ENCODE data around the gene ZNF76.

The ZNF76 gene

GRCh38 chr6:35259194-35259947, at the start of gene ZNF76:
Gene ZNF76 (plus strand): TSS chr6:35259735. CDS start chr6:35281152, 21,417 bp downstream.
- DNase-seq, result peak; percentile 92 to 97

GRCh38 chr6:35213298-35213791, 46.2 kb upstream of the ZNF76 start:
- DNase-seq, result no peak

DNA sequence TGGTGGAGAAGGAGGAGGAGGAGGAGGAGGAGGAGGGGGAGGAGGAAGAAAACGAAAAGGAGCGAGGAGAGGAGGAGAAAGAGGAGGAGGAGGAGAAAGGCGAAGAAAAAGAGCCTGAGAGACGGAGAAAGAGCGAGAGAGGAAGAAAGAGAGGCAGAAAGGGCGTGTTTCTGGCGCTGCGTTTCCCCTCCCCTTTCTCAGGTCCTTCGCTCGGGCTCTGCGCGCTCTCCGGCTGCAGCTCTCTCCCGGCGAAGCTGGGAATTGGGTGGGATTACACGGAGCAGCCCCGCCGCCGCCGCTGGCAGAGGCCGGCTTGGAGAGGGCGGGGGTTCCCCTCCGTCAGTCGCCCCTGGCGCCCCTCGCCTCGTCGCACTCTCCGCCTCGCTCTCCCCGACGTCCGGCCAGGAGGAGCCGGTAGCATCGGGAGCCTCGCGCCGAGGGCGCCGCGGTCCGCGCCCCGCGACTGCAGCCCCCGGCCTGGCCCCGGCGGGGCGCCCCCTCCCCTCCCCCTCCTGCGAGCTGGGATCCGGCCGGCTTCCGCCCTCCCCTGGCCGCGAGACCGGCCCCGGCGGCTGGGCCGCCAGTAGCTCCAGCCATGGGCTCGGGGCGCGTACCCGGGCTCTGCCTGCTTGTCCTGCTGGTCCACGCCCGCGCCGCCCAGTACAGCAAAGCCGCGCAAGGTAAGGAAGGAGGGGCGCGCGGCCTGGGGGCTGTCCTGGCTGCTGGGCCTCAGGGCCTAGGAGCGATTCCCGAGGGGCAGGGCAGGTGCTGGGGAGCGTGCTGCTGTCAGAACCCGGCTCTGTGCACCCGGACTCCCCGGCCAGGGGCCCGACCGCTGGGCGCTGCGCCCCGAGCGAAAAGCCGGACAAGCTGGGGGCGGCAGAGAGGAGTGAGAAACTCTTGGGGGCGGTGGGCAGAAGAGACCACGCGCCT, 45.4 kb upstream of the ZNF76 start, which contains the start of gene SCUBE3:
Gene SCUBE3 (plus strand): TSS at position 133 of the 933 bp plus-strand sequence. CDS start 463 bp downstream, at position 596.
- peak in 1 of 2 experiments; percentile 2 for DNase-seq

DNA sequence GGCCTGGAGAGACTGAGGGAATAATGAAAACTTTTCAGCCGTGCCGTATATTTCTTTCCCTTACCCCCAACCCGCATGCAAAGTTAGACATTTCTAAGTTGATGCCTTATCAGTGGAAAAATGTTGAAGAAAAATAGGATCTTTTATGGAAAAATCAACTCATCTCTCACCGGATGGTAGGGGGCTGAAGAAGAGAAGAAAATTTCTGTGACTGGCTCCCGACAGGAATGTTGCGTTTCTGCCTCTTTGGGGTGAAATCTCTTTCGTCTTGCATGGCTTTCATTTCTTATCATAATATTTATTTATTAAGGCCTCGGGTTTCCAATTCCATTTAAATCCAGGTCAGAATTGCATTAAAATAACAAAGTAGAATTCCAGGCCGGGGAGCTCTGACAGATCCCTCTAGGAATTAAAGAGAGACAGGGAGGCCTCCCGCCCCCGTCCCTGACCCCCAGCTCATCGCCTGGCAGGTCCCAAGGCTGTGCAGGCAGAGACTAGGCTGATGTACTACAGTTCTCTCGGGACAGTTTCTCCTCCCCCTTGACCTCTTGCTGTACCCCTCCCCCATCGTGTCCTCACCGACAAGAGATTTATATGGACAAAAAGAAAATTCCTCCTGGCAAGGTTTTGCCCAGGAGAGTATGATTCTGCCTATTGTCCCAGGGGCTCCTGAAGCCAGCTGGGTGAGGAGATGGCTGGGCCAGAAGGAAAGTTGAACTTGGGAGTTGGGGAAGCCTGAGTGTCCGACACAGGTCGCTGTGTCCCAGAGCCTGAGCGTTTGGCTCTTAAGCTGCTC, 44.5 kb upstream of the ZNF76 start:
- DNase-seq, result no peak

DNA sequence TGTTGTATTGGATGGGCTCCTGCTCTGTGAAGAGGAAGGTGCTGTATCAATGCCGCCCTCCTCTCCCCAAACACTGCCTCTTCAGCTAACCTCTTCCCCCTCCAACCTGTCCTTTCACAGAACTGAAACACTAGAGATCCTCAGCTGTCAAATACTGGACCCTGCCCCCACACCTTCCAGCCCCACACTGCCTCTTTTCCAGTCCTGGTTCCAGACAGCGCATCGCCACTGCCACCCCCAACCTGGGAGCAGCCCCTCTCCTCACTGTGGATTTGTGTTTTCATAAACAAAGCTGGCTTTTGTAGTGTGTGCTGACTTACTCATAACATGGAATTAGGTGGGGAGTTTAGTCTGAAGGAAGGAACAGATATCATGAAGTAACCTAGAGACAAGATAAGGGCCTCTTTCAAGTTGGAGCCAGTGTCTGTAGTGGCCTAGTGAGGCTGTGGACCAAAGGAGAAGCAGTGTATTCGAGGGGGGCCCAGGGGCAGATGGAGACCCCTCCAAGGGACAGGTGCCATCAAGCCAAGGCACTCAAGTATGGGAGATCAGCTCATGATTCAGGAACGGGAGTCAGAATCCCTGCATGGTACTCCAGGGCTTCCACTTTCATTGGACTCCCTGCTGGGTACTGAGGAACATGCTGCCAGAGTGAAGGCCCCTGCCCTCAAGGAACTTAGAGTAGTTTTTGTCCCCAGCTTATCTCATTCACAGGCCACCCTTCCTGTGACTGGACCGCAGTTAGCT, 43.7 kb upstream of the ZNF76 start:
- DNase-seq, result no peak

GRCh38 chr6:35216412-35216732, 43.2 kb upstream of the ZNF76 start:
- no peak for DNase-seq

GRCh38 chr6:35216851-35217811, 42.4 kb upstream of the ZNF76 start:
- DNase-seq, result no peak

- DNase-seq, result no peak
Observed at GRCh38 chr6:35218021-35218420, 41.5 kb upstream of the ZNF76 start.

DNA sequence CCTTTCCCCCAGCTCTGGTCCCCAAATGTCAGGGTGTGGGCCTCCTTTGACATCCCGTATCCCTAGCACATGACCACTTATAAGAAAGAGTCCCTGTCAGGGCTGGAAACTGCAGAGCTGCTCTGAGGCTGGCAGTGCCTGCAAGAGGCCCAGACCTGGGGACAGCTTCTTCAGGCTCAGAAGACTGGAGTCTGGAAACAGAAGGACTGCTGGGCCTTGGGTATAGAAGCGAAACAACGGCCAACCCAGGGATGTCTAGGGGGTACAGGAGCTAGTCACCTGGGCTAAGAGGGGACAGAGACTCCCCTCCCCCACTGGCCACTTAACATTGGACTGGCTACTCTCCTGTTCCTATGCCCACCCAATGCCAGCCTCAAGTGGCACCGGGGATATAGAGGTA, 41.1 kb upstream of the ZNF76 start:
- no peak for DNase-seq

GRCh38 chr6:35219683-35220326, 39.7 kb upstream of the ZNF76 start:
- DNase-seq, result no peak

- no peak for DNase-seq
Observed at GRCh38 chr6:35220711-35221110, 38.8 kb upstream of the ZNF76 start.

GRCh38 chr6:35223396-35223795, 36.1 kb upstream of the ZNF76 start:
- DNase-seq, result no peak

- DNase-seq, result no peak
Observed at GRCh38 chr6:35224720-35225119, 34.8 kb upstream of the ZNF76 start.

DNA sequence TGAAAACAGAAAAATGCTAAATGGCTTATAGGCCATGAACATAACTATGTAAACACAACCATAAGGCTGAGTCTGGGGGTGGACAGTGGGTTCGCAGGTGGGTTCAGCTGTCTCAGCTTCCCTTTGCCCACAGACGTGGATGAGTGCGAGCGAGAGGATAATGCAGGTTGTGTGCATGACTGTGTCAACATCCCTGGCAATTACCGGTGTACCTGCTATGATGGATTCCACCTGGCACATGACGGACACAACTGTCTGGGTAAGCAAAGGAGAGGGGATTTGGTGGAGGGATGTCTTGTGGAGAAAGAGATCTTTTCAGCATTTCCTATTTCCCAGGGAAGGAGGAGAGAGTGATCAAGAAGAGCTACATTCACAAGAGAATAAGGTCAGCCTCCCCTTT, 31.1 kb upstream of the ZNF76 start:
- DNase-seq, result peak in 1 of 2 experiments; percentile 10

GRCh38 chr6:35229304-35229703, 30.2 kb upstream of the ZNF76 start:
- no peak for DNase-seq

GRCh38 chr6:35230498-35230897, 29.0 kb upstream of the ZNF76 start:
- no peak for DNase-seq

DNA sequence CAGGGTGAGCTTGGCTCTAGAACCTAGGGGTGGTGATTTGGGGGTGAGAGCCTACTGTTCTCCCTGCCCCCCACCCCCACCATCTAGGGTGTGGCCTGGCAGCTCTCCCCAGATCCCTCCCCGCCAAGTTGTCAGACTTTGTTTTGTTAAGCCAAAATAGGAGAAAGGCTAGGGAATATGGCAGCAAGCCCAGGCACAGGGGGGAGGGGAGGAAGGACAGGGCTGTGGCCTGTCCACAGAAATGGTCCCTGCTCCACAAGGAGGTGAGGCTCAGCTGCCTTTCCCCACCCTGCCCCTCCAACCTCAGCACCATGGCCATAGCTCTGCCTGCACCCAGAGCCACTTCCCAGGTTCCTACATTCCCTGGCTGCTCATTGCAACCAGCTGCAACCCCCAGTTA, 28.6 kb upstream of the ZNF76 start:
- DNase-seq, result no peak

GRCh38 chr6:35231563-35231962, 28.0 kb upstream of the ZNF76 start:
- DNase-seq, result no peak

DNA sequence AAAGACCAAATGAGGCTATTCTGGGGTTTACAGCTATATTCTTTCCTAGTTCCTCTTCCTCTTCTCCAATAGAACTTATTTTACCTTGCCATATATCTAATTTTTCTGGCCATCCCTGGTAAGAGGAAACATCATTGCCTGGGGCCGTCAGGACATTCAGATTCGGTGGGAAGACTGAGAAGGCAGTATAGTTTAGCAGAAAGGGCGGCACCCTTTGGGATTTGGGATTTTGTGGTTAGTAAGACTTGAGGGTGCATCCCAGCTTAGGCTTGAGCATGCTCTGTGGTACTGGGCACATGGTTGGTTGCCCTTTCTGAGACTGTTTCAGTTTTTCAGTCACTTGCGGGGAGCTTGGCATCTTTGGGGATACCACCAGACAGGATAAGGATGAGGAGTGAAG, 24.6 kb upstream of the ZNF76 start:
- no peak for DNase-seq

GRCh38 chr6:35236223-35236622, 23.3 kb upstream of the ZNF76 start:
- DNase-seq, result no peak
